Measurements from ENCODE around the gene MYORG.

DNA sequence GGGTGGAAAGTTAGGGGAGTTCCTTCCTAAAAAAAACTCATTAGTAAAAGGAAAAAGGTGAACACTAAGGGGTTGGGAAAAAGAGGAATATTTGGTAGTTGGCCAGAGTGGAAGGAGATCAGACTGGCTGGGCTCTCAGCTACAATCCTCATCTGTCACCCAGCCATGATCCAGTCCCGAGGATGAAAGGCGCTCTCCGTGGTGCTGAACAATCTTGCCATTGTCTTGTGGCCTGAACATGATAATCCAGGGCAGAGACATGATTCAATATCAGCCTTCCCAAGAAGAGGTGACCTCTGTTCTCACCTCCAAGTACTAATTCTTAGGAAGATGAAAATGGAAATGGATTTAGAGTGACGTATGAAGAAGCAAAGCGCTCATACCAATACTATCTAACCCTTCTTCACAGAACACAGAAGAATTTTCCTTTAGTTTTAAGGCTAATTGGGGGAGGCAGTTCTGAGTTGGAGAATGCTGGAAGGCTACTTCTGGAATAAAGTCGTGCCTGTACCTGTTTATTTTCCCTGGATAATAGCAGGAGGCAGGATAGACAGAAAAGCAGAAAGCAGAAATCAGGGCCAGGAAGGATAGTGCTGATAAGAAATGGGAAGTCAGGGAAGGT lies 36.6 kb upstream of the MYORG start:
- TF ChIP-seq, protein P1, sequence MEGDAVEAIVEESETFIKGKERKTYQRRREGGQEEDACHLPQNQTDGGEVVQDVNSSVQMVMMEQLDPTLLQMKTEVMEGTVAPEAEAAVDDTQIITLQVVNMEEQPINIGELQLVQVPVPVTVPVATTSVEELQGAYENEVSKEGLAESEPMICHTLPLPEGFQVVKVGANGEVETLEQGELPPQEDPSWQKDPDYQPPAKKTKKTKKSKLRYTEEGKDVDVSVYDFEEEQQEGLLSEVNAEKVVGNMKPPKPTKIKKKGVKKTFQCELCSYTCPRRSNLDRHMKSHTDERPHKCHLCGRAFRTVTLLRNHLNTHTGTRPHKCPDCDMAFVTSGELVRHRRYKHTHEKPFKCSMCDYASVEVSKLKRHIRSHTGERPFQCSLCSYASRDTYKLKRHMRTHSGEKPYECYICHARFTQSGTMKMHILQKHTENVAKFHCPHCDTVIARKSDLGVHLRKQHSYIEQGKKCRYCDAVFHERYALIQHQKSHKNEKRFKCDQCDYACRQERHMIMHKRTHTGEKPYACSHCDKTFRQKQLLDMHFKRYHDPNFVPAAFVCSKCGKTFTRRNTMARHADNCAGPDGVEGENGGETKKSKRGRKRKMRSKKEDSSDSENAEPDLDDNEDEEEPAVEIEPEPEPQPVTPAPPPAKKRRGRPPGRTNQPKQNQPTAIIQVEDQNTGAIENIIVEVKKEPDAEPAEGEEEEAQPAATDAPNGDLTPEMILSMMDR (IDR thresholded peaks at IDR 0.05; ENCODE audit: low read depth, low read length) = no peak
- no peak for TF ChIP-seq EZH2phosphoT487 (IDR thresholded peaks at IDR 0.05; ENCODE audit: low read depth)
